Right lobe of liver (tissue), 4 donors: ENCODE measurements around the gene EIF5B.

Experiments used
- POLR2A ChIP-seq: fragments of 450-650 bp; IDR thresholded peaks from one replicate; pipeline ENCODE4 v1.6.1; 2017; ENCODE audit warnings: antibody characterized with exemption, mild to moderate bottlenecking
- TF ChIP-seq, protein P1 (sequence below), 4 donors: fragments of 200-600 bp in 3 of 4; fragments of 450-650 bp in 1 of 4; IDR thresholded peaks; one replicate each; pipeline versions ENCODE4 v1.5.1 to v1.8.0; 2016 to 2022; ENCODE audit warnings: antibody characterized with exemption in 4 of 4, mild to moderate bottlenecking in 2 of 4
- donor health status: DM: no; HTN: no; CAD: no.
- donor health status: DM: no; HTN: no; CAD: no.
- donor health status: DM: no; HTN: yes; CAD: no.

DNA sequence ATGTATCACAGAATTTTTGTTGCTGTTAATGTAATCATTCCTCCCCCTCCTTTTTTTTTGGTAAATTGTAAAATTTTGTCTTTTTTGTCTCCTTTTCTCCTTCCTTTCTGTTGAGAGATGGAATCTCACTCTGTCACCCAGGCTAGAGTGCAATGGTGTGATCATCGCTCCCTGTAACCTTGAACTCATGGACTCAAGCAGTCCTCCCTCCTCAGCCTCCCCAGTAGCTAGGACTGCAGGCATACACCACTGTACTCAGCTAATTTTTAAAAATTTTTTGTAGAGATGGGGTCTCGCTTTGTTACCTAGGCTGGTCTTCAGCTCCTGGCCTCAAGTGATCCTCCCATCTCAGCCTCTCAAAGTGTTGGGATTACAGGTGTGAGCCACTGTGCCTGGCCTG is 5.3 kb downstream of the EIF5B start:
- TF ChIP-seq, protein P1, sequence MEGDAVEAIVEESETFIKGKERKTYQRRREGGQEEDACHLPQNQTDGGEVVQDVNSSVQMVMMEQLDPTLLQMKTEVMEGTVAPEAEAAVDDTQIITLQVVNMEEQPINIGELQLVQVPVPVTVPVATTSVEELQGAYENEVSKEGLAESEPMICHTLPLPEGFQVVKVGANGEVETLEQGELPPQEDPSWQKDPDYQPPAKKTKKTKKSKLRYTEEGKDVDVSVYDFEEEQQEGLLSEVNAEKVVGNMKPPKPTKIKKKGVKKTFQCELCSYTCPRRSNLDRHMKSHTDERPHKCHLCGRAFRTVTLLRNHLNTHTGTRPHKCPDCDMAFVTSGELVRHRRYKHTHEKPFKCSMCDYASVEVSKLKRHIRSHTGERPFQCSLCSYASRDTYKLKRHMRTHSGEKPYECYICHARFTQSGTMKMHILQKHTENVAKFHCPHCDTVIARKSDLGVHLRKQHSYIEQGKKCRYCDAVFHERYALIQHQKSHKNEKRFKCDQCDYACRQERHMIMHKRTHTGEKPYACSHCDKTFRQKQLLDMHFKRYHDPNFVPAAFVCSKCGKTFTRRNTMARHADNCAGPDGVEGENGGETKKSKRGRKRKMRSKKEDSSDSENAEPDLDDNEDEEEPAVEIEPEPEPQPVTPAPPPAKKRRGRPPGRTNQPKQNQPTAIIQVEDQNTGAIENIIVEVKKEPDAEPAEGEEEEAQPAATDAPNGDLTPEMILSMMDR (IDR thresholded peaks at IDR 0.05) = no peak
- no peak for TF ChIP-seq POLR2A
